Medulla oblongata (tissue), 1 donor: ENCODE measurements around the gene PSMB10.

ENCODE experiments used
- DNase-seq: peaks from one replicate; pipeline ENCODE4 v3.0.0-alpha.2; 2015; ENCODE audit errors: extremely low spot score

PSMB10 gene

DNA sequence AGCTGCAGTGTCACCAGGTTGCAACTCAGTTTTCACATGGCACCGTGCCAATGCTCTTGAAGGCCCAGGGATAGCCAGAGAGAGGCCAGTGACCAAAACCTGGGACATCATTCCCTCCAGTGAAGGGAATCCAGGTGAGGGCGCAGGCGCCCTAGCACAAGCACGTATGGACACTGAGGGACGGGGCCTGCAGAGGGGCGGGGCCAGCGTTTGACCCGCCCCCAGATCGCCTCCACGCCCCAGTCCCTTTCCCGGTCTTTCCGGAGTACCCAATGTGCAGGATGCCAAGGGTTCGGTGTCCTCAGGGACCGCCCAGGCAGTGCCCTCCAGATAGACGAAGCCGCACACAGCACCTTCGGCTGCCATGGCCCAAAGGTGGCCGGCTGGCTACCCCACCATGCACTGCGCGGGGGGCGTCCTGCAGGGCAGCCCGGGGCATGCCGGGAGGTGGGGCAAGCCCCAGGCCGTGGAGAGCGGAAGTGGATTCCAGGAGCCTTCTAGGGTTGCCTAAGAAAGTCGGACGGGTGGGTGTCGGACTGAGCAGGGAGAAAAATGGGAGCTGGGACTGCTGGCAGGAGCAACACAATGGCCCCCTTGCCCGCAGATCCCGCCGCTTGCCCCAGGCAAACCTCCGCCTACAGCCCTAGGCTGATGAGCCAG is 27.1 kb upstream of the PSMB10 start:
- no peak for DNase-seq

- DNase-seq: peak; percentile 70
Measured at GRCh38 chr16:67963292-67963661, 26.6 kb upstream of the PSMB10 start.

DNA sequence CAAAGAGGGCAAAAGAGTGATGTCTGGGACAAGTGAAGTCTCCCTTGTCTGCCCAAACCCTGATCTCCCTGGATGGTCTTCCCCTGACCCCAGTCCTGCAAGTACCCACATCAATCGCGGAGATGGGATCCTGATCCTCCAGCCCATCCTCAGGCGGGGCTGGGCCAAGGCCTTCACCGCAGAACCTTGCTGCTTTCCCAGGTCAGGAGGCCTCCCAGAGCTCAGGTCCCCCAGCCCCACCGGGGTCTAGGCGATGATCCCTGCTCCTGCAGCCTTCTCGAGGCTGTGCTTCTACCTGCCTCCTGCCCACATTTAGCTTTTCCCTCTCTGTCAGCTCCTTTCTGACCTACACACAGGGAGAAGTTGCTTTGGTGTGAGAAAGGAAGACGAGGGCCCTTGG is 25.5 kb upstream of the PSMB10 start:
- DNase-seq: no peak

DNA sequence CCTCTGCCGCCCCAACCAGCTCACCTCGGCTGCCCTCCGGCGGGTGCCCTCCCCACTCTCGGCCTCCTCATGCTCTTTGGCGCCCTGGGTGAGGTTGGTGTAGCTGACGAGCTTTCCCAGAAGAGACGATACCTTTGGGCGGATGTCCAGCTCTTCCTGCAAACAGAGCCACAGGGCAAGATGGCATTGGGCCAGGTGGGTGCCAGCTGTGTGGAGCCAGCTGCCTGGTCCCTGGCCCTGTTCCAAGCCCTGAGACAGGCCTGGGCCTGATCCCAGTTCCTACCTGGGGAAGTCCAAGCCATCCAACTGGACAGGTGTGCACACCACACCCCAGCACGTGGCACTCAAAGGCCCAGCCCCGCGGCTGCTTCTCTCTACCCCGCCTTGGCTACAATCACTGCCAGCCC is 24.9 kb upstream of the PSMB10 start:
- DNase-seq: no peak

DNA sequence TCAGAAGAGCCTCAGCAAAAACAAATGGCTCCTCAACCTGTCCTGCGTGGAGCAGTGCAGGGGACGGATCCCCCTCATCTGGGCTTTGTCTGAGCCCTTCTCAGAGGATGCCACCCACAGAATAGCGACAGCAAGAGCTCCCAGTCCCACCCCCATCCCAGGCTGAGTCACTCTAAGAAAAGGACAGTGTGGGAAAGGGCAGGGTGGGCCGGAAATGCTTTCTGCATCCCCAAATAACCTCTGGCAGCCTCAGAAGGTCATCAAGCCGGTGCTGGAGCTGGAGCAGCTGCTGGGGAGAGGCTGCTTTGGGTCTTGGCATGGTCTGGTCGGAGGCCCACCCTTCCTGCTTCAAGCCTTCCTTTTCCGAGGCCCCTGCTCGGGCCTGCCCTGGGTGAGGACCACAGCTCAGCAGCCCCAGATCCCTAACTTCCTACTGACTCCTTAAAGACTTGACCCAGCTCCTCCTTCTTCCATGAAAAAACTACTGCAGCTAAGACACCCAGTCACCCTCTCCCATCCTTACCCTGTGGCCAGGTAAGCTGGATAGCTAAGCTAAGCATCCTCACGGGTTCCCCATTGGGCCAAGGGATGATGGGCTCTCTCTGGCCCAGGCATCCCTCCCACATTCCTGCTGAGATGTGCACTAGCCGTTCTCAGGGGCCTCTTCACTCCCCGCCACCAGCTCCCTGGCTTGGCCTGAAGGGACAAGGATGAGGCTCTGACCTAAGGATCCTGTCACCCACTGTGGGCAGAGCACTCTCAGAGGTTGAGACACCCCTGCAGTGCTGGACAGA is 23.1 kb upstream of the PSMB10 start:
- no peak for DNase-seq

- no peak for DNase-seq
Measured at GRCh38 chr16:67957622-67958021, 21.0 kb upstream of the PSMB10 start.

DNA sequence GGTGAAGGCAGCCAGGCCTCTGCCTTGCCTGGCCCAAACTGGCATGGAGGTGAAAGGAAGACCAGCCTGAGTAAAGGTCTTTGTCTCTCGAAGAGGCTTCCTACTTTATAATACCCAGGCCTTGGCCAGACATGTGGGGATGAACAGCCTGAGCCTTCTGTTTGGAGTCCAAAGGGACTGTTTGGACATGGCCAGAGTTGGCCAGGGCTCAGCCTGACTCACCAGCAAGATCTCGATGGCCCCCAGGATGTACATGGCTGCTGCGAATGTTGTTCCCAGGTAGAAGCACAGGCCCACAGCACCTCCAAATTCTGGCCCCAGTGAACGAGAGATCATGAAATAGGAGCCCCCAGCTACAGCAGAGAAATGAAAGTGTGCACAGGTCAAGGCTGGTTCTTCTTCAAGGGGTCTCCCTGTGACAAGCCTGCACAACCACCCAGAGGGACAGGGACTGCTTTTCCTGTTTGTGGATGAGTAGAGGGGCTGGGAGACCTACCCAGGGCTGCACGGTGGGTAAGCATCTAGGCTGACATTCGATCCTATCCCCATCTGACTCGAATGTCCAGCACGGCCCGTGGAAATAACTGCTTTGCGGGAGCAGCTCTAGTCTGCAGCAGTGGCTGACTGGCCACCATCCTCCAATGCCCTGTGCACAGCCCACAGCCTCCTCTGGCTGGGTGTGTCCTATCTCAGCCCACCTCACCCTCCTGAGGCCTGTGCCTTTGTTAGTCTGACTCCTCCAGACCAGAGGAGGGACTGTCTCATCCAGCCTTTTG is 18.0 kb upstream of the PSMB10 start:
- DNase-seq: no peak

DNA sequence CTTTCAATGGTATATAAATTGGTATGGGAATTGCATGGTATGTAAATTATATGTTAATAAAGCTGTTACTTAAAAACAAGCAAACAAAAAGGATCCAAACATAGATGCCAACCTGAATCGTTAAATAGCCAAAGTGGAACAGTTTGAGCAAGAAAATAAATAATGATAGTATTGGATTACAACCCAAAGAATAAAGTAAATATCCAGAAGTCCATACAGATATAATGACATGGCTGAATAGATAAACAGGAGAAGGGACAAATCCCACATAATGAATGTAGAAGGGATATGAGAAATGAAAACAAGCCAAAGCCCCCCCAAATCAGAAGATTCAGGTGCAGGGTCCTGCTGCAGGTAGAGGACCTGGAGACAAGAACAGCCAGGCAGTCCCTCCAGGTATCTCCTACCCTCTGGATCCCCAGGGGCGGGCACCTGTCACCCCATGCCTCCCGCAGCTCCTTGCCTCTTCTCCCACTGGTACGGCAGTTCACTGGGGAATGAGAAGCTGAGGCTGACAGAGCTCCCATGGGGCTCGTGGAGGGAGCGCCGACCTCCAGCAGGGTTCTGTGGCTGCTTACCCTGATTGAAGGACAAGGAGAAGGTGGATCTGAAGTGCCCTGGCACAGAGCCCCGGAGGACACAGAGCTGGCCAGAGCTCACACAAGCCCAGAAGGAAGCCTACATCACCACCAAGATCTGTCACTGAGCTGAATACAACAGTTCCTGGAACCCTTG is 17.2 kb upstream of the PSMB10 start:
- no peak for DNase-seq

DNA sequence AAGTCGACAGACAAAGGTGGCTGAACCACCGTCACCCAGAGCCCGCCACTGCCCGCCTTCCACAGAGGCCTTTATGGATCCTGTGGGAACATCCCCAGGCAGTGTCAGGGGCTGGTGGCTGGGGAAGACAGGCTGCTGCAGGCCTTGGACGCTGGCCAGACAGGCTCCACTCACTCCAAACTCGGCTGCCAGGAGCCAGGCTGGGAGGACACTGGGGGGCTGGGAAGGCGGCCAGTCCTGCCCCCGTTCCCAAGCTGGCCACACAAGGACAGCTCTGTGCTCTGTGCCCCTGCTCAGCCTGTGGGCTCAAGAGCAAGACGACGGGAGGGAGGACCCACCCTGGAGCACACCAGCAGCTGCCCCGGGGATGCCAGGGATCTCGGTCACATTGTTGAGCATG is 14.8 kb upstream of the PSMB10 start:
- peak; percentile 91 for DNase-seq

- DNase-seq: no peak
Measured at GRCh38 chr16:67950335-67950843, 13.7 kb upstream of the PSMB10 start.

DNA sequence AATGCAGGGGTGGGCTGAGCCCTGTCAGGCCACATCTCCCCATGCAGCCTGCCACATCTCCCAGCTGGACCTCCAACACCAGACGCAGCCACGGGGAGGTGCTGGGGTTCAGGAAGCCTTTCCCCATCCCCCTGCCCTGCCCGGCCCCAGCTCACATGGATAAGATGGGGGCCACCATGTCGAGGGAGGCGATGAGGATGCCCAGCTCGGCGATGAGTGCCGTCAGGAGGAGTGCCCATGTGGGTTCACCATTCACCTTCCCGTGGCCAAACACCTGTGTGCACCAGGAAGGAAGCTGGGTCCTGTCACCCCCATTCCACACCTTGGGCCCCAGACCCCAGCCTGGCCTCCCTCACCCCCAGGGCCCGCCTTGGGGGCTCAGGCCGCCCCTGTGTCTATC is 13.0 kb upstream of the PSMB10 start:
- DNase-seq: no peak

GRCh38 chr16:67948015-67948414 is 11.4 kb upstream of the PSMB10 start:
- no peak for DNase-seq

GRCh38 chr16:67946966-67947558 is 10.4 kb upstream of the PSMB10 start:
- DNase-seq: no peak

GRCh38 chr16:67946128-67946569 is 9.5 kb upstream of the PSMB10 start:
- no peak for DNase-seq

GRCh38 chr16:67945392-67945933 is 8.8 kb upstream of the PSMB10 start:
- no peak for DNase-seq

GRCh38 chr16:67944690-67945391 is 8.2 kb upstream of the PSMB10 start:
- DNase-seq: no peak

DNA sequence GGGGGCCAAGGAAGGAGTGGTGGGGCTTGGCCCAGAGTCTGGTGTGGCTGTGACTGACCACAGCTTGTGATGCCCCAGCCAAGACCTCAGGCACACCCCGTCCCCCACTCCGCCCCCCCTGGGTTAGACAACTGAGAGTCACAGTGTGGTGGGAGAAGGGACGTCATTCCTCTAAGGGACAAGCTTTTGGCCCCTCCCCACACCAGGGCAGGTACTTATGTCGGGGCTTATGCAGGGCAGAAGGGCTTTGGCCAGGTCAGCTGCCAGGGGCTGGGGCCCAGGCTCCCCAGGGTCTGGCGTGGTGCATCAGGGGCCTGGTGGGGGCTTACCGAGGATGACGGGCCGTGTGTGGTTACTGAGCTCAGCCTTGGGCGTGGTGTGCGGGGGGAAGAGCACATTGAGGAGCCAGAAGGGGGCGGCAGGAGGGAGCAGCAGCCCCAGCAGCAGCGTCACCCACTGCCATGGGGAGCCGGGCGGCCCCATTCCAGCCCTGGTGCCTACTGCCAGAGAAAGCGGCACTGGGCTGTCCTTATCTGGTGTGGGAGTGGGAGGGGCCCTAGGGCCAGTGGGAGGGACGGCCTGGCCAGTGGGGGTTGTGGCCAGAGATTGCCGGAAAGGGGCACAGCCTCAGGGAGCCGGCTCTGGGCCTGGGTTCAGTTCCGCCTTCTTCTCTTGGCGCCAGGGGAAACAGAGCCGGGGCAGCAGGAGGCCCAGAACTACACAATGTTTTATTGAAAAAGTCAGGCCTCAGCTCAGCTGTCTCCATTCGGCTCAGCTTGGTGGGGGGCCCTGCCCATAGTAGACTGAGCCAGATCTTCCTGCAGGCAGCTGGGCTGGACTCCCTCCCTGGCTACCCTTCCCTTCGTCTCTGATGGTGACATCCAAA is 7.2 kb upstream of the PSMB10 start, which contains the start of gene LCAT:
TSS of gene LCAT (minus strand) at position 502 of the 886 bp plus-strand sequence. CDS start at position 483, 19 bp downstream.
- peak; percentile 91 for DNase-seq

DNA sequence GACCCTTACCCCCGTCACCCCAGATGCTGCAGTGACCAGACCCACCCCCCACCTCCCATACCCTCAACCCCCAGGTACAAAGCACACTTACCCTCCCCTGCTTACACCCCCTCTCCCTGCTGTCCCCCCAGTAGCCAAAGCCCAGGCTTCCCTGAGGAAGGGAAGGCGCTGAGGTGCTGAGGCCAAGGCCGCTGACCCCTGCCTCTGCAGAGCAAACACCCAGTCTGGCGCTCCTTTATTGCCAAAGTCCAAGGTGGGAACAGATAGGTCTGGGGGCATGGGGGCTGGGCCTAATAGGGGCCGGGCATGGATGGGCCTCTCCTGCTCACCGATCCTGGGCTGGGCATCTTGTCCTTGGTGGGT is 6.6 kb upstream of the PSMB10 start:
- no peak for DNase-seq

DNA sequence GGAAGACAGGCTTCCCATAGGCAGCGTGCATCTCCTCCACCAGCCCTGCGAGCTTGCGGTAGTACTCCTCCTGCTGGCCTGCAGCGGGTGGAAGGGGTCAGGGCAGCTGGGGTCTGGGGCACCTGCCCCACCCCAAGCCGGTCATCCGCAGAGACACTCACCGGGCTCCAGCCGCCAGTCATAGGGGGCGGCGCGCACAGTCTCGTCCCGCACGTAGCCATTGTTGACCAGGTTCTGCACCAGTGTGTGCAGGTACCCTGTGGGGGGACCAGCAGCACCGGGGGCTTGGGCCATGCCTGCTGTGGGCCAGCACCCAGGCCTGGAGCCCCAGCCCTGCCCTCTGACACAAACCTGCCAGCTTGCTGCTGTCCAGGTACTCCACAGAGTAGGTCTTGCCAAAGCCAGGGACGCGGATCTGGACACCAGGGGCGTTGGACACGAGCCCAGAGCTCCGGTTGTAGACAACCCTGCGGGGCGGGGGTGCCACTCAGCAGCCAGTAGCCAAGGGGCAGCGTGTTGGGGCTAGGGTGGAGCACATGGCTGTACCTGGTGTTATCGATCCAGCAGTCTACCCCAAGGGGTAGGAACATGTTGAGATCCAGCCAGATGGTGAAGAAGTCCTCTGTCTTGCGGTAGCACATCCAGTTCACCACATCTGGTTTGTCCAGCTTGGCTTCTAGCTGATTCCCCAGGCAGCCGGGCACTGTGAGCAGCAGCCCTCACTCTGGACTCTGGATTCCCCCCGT is 6.0 kb upstream of the PSMB10 start:
- DNase-seq: no peak
